DND-41 (cell line): ENCODE results near the gene TMEM127.

Source experiments
- CTCF ChIP-seq: IDR thresholded peaks from 2 replicates; pipeline ENCODE4 v1.5.1; 2012; ENCODE audit warnings: borderline replicate concordance, low read length, moderate library complexity, mild to moderate bottlenecking; ENCODE audit not compliant: poor library complexity, severe bottlenecking; ENCODE audit errors: extremely low read depth
- EZH2 ChIP-seq: IDR thresholded peaks from 3 replicates; pipeline ENCODE4 v1.6.1; 2012; ENCODE audit warnings: borderline replicate concordance, low read depth, mild to moderate bottlenecking, moderate library complexity, low read length, inconsistent platforms; ENCODE audit not compliant: severe bottlenecking

- no peak for TF ChIP-seq CTCF
- no peak for TF ChIP-seq EZH2
These were observed 8.0 kb upstream of the TMEM127 start for GRCh38 chr2:96273763-96274162.
